Fibroblast of peridontal ligament (primary cell): ENCODE results near the gene SORCS1.
"Not testable (repeated sequence)": the region's sequence is repeated elsewhere in the genome, so short reads cannot be mapped to it uniquely, and the experiment has no call there.

Source experiments
- DNase-seq: peaks from one replicate; pipeline ENCODE4 v3.0.0-alpha.2; 2010; ENCODE audit errors: extremely low read depth

SORCS1 gene

GRCh38 chr10:106947643-106948042 lies 216.9 kb downstream of the SORCS1 start:
- no peak for DNase-seq

DNA sequence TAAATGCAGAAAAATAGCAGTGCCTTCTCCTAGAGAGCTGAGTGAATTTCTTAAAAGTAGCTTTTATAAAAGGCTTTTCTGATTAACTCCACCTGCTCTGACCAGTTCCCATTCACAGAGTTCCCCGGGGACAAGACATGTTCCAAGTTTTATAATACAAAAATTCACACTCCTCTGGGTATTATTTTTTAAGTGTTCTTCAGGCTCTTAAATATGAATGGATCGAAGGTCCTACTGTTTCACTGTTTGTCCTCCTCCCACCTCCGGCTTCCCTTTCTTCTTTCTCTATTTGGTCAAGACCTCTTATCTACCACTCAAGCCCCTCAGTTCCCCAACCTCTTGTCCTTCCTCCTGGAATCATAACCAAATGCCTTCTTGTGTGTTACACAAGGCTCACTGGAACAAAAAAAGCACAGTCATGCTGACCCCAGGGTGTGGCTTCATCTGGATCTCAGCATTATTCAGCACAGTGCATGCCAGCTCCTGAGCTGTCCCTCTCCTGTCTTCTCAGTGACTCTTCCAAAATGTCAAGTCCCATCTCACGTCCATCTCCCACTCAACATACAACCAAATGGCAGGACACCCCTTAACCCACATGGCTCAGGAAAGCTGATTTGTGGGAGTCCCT lies 222.4 kb downstream of the SORCS1 start:
- no peak for DNase-seq

DNA sequence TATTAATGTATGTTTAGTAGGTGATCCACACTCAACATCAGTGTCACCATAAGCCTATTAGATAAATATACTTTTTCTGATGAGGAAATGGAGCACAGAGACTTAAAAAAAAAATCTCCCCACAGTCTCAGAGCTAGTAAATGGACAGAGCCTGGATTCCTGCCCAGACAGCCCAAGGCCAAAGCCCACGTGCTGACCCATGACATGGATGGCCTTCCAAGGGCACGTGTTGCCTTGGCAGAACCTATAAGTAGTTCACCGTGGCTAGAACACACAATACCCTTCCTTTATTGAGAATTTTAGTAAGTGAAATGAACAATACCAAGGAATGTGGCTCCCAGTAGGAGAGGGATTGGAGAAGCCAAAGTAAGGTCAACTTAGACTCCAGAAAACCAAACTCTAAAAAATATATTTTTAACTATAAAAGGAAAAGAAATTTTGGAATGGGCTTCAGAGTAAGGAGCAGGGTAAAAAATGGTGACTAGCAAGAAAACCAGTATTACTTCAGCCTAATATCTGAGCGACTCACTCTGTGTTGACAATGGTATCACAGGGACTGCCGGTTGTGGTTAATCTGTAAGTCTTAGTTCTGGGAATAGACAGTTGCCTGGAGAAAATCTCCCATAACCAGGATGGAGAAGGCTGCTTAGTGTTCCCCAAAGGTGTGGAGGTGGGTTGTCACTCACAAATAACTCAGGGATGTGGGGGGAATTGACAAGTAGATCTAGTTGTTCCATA lies 223.0 kb downstream of the SORCS1 start:
- no peak for DNase-seq

DNA sequence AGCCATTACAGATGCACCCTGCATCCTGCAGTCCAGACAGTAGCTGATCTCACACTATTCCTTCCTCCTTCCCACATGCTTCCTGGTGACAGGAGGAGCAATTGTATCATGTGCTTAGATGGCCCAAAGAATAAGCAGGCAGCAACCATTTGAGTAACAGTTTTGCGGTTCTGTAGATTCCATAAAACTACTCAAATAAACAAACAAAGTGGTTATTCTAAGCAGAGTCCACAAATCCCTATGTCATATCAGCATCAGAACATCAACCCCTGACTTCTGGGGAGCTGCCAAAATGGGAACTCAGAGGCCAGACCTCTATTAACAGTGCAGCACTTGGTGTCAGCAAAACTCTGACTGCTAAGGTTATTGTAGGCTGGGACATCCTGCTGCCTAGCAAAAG lies 226.0 kb downstream of the SORCS1 start:
- DNase-seq, result no peak

DNA sequence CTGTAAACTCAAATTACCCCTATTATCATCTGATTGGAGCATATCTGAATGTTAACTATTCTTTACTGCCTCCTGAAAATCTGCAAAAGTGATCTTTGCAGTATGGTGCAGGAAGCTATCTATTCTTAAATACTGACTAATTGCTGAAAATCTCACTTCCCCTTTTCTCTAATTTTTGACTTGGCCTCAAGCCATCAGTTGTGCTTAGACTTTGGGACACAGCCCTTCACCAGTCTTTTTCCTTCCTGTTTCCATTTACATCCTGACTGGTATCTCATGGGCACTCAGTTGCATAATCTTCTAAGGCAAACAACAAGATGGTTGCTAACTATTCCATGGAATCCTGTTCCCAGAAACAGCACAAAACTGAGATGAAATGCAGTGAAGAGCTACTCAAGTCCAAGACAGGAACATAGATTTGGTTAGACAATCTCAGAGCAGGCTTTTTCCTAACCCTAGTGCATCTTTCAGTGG lies 228.5 kb downstream of the SORCS1 start:
- no peak for DNase-seq

GRCh38 chr10:106931853-106932249 lies 232.7 kb downstream of the SORCS1 start:
- no peak for DNase-seq

GRCh38 chr10:106931159-106931852 lies 233.2 kb downstream of the SORCS1 start:
- no peak for DNase-seq

- DNase-seq, result no peak
Measured at GRCh38 chr10:106930751-106931150, 233.8 kb downstream of the SORCS1 start.

DNA sequence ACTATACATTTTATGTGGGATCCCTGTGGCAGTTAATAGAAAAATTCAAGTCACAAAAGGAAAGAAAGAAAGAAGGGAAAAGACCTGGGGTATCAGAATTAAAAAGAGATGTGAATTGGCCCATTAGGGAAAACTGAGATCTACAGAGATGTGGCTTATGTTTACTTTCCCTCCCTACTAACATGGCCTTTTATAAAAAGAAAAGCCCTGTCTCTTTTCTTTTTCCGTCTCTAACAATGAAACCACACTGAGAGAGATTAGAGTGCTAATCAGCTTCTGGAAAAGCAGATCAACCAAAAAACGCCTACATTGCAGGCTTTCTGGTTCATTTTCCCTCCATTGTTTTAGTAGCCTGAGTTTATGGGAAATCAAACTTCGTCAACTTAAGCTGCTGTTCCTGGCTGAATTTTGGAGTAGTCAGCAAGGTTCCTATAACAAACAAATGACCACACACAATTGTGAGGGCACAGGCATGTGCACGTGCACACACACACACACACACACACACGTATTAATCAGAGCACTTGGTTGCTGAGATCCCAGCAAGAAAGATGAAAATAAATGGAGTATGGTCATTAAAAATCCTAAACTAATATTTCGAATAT lies 235.1 kb downstream of the SORCS1 start:
- DNase-seq, result no peak

- not testable (repeated sequence) for DNase-seq
Measured at GRCh38 chr10:106928151-106928550, 236.4 kb downstream of the SORCS1 start.

GRCh38 chr10:106925191-106925590 lies 239.3 kb downstream of the SORCS1 start:
- DNase-seq, result no peak

GRCh38 chr10:106920538-106920937 lies 244.0 kb downstream of the SORCS1 start:
- no peak for DNase-seq

DNA sequence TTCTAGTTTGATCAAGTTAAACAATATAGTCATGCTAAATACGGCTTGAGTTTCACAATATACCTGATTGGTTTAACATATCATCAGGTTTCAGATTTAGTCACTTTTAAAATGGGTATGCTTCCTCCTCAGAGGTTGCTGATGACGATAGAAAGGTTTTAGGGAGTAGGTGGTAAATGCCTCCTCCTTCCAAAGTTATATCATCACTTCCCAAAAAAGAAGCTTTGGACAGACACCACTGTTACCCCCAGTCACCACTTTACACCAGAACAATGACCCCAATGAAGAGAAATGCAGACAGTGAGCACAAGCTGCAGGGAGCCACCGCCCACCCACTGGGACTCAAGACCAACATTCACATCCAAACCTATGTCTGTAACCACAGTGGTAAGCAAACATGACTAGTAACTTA lies 244.6 kb downstream of the SORCS1 start:
- no peak for DNase-seq

DNA sequence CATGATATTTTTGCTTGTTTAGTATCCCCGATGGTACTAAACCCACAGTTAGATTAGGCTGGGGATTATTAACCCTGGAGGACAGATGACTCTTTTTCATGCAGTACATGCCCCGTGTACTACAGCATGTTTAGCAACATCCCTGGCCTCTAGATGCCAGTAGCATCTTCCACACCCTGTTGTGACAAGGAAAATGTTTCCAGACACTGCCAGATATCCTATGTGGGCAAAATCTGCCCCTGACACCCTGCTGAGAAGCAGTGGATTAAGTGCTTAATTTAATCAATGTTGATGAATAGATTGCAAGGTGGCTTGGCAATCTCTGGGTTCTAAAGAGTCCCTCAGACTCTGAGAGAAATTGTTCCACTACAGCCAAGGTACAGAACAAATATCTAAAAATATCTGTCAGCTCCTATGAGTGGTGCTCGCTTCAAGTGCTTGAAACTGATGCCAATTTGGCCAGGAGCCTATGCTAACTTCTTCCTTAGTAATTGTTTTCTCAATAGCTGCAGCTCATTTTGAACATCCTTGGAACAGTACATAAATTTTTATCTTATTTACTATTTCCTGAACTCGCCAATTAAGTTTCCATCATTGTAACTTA lies 247.0 kb downstream of the SORCS1 start:
- DNase-seq, result no peak

- no peak for DNase-seq
Measured at GRCh38 chr10:106914016-106914415, 250.5 kb downstream of the SORCS1 start.

GRCh38 chr10:106913348-106913747 lies 251.2 kb downstream of the SORCS1 start:
- no peak for DNase-seq

GRCh38 chr10:106911096-106911495 lies 253.4 kb downstream of the SORCS1 start:
- DNase-seq, result no peak

GRCh38 chr10:106910666-106911065 lies 253.8 kb downstream of the SORCS1 start:
- DNase-seq, result no peak

DNA sequence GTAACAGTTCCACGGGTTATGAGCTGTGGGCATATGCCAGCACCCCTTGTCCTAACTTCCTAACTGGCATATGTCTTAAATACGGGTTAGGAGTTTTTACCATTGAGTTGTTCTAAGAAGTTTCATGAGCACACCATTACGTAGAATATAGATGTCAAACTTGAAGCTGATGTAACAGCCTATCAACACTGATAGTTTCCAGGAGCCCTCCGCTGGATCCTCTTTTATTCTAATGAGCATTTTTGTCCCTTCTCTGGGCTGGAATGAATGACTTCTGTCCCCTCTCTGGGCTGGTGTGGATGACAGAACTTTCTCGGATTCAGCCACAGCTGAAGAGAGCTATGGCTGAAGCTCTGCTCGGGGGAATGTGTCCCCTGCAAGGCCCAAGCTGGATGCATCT lies 256.3 kb downstream of the SORCS1 start:
- DNase-seq, result no peak

- DNase-seq, result no peak
Measured at GRCh38 chr10:106904209-106904608, 260.3 kb downstream of the SORCS1 start.

DNA sequence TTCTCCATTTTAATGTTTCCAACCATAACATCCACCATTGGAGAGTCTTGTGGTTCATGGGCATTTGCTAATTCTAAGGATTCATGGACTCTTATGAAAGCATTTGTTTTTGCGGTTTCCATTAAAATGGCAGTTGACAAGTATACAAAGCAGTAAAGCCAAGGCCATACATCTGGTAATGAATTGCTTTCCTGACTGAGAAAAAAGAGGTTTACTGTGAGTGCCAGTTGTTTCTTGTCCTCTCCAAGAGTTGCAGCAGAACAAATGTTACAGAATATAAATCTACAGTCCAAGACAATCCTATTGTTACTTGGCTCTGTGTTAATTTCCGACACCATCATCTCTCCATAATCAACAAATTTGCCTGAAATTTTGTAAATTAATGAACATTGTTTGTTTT lies 261.3 kb downstream of the SORCS1 start:
- DNase-seq, result no peak
